ENCODE measurements around the gene BANF2.

DNA sequence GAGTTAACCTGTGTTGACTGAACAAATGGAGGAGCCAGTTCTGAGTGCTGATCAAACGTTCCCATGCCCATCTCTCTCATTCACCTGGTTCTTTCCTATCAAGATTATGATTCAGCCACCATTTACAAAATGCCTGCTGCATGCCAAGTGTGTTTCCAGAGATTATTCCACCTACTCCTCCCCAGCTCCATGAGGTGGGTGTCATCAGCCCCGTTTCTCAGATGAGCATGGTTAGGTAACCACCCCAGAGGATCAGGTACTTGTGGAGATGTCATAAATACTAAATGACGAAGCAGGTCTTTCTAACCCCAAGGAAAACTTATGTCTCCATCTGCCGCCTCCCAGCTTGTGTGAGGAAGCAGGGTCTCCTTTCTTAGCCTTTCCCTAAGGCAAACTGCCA is 2.1 kb downstream of the BANF2 start:
- TF ChIP-seq, protein P1, sequence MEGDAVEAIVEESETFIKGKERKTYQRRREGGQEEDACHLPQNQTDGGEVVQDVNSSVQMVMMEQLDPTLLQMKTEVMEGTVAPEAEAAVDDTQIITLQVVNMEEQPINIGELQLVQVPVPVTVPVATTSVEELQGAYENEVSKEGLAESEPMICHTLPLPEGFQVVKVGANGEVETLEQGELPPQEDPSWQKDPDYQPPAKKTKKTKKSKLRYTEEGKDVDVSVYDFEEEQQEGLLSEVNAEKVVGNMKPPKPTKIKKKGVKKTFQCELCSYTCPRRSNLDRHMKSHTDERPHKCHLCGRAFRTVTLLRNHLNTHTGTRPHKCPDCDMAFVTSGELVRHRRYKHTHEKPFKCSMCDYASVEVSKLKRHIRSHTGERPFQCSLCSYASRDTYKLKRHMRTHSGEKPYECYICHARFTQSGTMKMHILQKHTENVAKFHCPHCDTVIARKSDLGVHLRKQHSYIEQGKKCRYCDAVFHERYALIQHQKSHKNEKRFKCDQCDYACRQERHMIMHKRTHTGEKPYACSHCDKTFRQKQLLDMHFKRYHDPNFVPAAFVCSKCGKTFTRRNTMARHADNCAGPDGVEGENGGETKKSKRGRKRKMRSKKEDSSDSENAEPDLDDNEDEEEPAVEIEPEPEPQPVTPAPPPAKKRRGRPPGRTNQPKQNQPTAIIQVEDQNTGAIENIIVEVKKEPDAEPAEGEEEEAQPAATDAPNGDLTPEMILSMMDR (IDR thresholded peaks at IDR 0.05) = no peak
- TF ChIP-seq POLR2A (IDR thresholded peaks at IDR 0.05) = no peak

Measured in heart left ventricle (tissue), 13 donors.